Activated CD4-positive, alpha-beta T cell treated with anti-CD3 and anti-CD28 coated beads, Interleukin-2, amount 10 ng/mL, durations not matched to agents 24 days and 14 days (primary cell): ENCODE measurements around the gene MED31. TPM values are rescaled to one million over a fixed set of nuclear protein-coding genes. Genes with fewer than 3 reads are reported as not detected.

Source experiments
- DNase-seq: peaks from one replicate; pipeline ENCODE4 v3.0.0; 2022
- H3K27ac Mint-ChIP-seq: one replicate; pipeline ENCODE4 v1.8.0; 2022; ENCODE audit warnings: mild to moderate bottlenecking, mixed read lengths
- H3K27me3 Mint-ChIP-seq: one replicate; pipeline ENCODE4 v1.8.0; 2022; ENCODE audit warnings: mixed read lengths
- H3K36me3 Mint-ChIP-seq: one replicate; pipeline ENCODE4 v1.8.0; 2022; ENCODE audit warnings: low read depth, mild to moderate bottlenecking, mixed read lengths
- H3K4me1 Mint-ChIP-seq: one replicate; pipeline ENCODE4 v1.8.0; 2021; ENCODE audit warnings: mixed read lengths
- H3K4me3 Mint-ChIP-seq: one replicate; pipeline ENCODE4 v1.8.0; 2022; ENCODE audit warnings: mild to moderate bottlenecking, moderate library complexity, mixed read lengths
- H3K9me3 Mint-ChIP-seq: one replicate; pipeline ENCODE4 v1.8.0; 2021; ENCODE audit warnings: mixed read lengths
- intact Hi-C: fragments of 100-400 bp; cut with micrococcal nuclease; formaldehyde crosslinking; loops from one replicate; pipeline ENCODE4 v1.15.1; 2023
- total RNA-seq: library from RNA; stranded (reverse); gene quantifications from 2 replicates; pipeline ENCODE4 v1.2.3, GENCODE V29; 2022

The MED31 gene
- total RNA-seq, 1 donor from 2014 or later = 25.7 TPM

DNA sequence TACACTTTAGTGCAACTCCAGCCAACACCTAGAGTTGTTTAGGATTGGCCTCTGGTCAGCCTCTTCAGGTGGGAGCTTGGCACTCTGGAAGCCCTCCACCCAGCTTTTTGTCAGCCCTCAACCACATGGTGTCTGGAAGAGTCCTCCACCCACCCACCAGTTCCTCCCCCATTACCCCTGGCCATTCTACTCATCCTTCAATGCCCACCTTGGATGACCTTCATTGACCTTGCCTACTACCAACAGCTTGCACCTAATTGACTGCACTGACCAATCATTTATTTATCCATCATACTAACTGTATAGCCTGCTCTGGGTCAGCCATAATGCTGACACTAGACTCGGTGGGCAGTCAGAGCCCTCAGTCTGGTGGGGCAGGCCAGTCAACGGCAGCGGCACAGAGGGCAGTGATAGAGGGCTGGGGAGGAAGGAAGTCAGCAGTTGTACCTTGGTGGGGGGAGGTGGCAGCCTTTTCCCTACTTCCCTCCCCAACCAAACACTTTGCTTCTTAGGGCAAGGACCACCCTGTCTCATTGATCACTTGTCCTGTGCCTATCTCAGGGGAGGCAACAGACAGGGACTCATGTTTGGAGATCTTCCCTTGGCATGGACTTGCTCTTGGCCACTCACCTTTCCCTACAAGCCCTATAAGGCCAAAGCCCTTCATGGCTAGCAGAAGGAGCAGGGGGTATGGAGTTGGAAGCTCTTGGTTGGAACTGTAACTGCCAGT is 32.5 kb upstream of the MED31 start:
- no peak overlapping the region for H3K27ac Mint-ChIP-seq
- no peak for DNase-seq
- H3K36me3 Mint-ChIP-seq = no peaks in the 10 kb centered on the region
- peaks cover 19% of the 10 kb centered on the region for H3K27me3 Mint-ChIP-seq
- intact Hi-C loops = no loop called here
- no peaks in the 10 kb centered on the region for H3K4me1 Mint-ChIP-seq
- no peaks in the 10 kb centered on the region for H3K9me3 Mint-ChIP-seq
- no peak overlapping the region for H3K4me3 Mint-ChIP-seq

DNA sequence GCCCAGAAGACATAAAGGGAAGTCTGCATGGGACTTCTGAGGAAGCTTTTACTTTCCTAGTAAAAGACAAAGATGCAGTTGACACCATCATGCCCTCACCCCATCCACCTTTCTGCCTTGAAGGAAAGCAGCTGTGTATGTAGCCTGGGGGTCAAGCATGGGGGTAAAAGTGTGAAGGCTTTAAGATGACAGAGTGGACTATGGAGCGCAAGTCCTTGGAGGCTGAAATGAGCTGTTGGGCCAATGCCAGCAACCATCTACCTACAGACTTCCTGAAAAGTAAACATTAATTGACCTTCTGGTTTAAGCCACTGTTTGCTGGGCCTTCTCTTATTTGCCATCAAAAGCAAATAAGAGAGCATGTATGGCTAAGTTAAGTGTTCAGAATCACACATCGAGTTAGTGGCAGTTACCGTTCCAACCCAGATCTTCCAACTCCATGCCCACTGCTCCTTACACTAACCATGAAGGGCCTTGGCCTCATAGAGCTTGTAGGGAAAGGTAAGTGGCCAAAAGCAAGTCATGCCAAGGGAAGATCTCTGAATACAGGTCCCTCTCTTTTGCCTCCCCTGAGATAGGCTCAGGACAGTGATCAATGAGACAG is 31.8 kb upstream of the MED31 start:
- H3K4me3 Mint-ChIP-seq = no peak overlapping the region
- H3K9me3 Mint-ChIP-seq = no peaks in the 10 kb centered on the region
- peaks cover 26% of the 10 kb centered on the region for H3K27me3 Mint-ChIP-seq
- no peak overlapping the region for H3K27ac Mint-ChIP-seq
- H3K4me1 Mint-ChIP-seq = no peaks in the 10 kb centered on the region
- no peak for DNase-seq
- no peaks in the 10 kb centered on the region for H3K36me3 Mint-ChIP-seq
- intact Hi-C loops = no loop called here

DNA sequence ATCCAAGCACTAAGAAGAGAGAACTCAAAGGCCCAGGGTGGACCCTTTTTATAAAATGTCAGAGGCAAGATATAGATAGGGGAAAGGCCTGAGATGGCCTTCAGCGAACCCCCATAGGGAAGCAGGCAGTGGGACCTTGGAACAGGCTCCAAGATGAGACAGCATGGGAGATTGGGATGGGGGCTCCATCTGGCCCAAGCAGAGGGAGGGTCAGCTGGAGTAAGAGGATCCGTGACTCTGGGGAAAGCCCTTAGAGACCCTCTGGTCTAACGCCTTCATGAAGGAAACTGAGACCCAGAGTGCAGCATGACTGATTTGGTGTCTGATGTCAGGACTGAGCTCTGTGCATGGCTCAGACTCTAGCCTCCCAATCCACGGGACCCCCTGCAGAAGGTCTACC is 30.9 kb upstream of the MED31 start:
- peaks cover 32% of the 10 kb centered on the region for H3K27me3 Mint-ChIP-seq
- no peaks in the 10 kb centered on the region for H3K36me3 Mint-ChIP-seq
- DNase-seq = no peak
- no peak overlapping the region for H3K4me3 Mint-ChIP-seq
- intact Hi-C loops = no loop called here
- H3K27ac Mint-ChIP-seq = no peak overlapping the region
- H3K4me1 Mint-ChIP-seq = peaks cover 4% of the 10 kb centered on the region
- no peaks in the 10 kb centered on the region for H3K9me3 Mint-ChIP-seq

DNA sequence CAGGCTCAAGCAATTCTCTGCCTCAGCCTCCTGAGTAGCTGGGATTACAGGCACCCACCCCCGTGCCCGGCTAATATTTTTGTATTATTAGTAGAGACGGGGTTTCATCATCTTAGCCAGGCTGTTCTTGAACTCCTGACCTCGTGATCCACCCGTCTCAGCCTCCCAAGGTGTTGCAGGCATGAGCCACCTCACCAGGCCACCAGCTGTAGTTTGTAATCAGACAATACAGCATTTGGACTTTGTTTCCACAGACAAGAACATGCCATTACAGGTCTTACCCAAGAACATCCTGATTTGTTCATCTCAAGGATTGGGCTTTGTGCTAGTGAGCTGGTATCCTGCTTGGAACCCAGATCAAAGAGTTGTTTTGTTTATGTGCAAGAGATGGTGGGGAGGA is 30.3 kb upstream of the MED31 start:
- H3K9me3 Mint-ChIP-seq = no peaks in the 10 kb centered on the region
- intact Hi-C loops = no loop called here
- H3K27ac Mint-ChIP-seq = no peak overlapping the region
- peaks cover 30% of the 10 kb centered on the region for H3K27me3 Mint-ChIP-seq
- no peak overlapping the region for H3K4me3 Mint-ChIP-seq
- H3K36me3 Mint-ChIP-seq = no peaks in the 10 kb centered on the region
- no peak for DNase-seq
- H3K4me1 Mint-ChIP-seq = peaks cover 6% of the 10 kb centered on the region

DNA sequence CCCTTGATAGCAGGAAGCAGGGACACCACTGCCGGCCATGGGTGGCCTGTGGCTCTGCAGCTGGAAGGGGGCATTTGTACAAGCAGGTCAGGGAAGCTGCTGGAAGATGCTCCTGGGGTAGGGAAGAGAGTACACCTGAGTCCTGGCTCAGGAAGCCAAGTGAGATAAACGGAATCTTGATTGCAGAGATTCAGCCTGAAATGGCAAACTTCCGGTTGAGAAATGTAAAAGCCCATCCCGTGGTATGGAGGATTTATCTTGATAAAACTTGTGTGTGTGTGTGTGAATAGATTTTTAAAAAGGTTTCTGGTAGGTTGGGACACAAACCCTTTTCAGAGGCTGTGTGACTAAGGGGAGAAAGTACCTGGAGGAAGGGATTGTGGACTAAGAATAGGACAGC is 29.8 kb upstream of the MED31 start:
- H3K4me3 Mint-ChIP-seq = no peak overlapping the region
- H3K36me3 Mint-ChIP-seq = no peaks in the 10 kb centered on the region
- peaks cover 6% of the 10 kb centered on the region for H3K4me1 Mint-ChIP-seq
- intact Hi-C loops = no loop called here
- H3K9me3 Mint-ChIP-seq = no peaks in the 10 kb centered on the region
- no peak overlapping the region for H3K27ac Mint-ChIP-seq
- DNase-seq = no peak
- H3K27me3 Mint-ChIP-seq = peaks cover 32% of the 10 kb centered on the region

DNA sequence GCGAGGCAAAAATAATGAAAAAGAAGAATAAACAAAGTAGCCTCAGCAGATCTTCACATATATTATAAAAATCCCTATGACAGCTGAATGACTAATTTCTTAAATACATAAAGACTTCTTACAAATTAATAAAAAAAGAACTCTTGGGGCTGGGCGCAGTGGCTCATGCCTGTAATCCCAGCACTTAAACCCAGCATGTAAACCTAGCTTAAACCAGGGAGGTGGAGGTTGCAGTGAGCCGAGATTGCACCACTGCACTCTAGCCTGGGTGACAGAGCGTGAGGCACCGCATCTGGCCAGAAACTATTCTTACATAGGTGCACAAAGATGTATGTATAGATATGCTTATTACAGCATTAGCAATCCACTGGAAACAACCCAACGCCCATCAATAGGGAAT is 27.8 kb upstream of the MED31 start:
- intact Hi-C loops = no loop called here
- H3K27ac Mint-ChIP-seq = no peak overlapping the region
- no peaks in the 10 kb centered on the region for H3K9me3 Mint-ChIP-seq
- H3K4me3 Mint-ChIP-seq = no peak overlapping the region
- peaks cover 32% of the 10 kb centered on the region for H3K27me3 Mint-ChIP-seq
- DNase-seq = no peak
- H3K36me3 Mint-ChIP-seq = no peaks in the 10 kb centered on the region
- H3K4me1 Mint-ChIP-seq = peaks cover 6% of the 10 kb centered on the region

DNA sequence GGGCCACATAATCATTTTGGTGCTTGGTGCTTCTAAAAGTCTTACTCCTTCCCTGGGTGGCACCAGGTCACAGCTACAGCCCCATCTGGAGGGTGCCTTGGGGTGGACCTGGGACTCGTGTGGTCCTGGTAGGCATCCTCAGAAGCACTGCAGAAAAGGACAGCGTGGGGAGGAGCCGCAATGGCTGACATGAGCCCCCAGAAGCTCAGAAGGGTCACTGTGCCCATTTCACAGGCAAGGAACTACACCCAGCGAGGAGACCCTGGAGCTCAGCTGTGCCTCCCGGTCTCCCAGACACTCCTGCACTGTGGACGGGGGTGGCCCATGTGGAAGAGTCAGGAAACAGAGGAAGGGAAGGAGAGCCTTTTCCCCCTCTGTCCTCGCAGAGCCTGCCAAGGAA is 26.5 kb upstream of the MED31 start:
- peaks cover 6% of the 10 kb centered on the region for H3K4me1 Mint-ChIP-seq
- H3K9me3 Mint-ChIP-seq = no peaks in the 10 kb centered on the region
- intact Hi-C loops = no loop called here
- H3K4me3 Mint-ChIP-seq = no peak overlapping the region
- no peak overlapping the region for H3K27ac Mint-ChIP-seq
- DNase-seq = no peak
- peaks cover 32% of the 10 kb centered on the region for H3K27me3 Mint-ChIP-seq
- no peaks in the 10 kb centered on the region for H3K36me3 Mint-ChIP-seq

DNA sequence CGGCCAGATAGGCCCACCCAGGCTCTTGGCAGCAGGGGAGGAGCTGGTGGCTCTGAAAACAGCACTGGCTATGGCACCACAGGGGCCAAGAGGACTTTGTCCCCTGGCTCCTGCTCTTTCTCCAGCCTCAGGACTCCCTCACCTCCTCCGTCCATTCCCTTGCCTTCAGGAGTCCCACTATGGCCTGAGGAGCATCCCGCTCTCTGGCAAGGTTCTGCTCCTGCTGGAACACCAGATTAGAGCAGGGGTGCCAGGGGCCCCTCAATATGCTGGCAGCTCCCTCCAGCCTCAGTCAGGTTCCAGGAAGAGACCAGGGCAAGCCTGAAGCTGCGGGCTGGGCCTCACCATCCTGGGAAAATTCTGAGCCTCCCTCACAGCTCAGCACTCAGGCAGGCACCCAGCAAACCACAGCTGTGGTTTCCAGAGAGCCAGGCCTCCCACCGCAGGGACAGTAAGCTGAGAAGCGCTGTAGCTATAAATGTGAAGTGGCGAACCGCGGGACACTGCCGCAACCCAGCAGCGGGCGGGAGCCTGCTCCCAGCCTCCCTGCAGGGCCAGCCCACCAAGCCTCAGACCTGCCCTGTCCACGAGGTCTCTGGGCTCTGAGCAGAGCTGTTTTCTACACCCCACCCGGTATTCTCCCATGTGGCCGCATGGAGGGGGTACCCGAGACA is 25.9 kb upstream of the MED31 start:
- no peak overlapping the region for H3K27ac Mint-ChIP-seq
- H3K4me3 Mint-ChIP-seq = no peak overlapping the region
- no peaks in the 10 kb centered on the region for H3K9me3 Mint-ChIP-seq
- peaks cover 6% of the 10 kb centered on the region for H3K4me1 Mint-ChIP-seq
- H3K36me3 Mint-ChIP-seq = no peaks in the 10 kb centered on the region
- H3K27me3 Mint-ChIP-seq = peaks cover 29% of the 10 kb centered on the region
- DNase-seq = peak; percentile 71
- intact Hi-C loops = no loop called here

DNA sequence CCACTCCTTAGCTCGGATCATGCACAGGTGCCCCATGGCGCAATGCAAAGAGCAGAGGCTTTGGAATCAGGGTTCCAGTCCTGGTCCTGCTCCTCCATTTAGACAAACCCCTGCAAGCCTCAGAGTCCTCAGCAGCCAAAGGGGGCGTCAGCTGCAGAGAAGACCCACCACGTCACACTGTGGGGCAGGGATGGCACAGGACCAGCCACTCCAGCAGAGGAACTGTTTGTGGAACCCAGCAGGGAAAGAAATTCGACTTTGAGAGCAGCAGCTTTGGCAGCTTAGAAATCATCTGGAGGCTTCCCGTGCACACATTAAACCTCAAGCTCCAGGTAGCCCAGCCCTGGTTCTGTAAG is 25.4 kb upstream of the MED31 start:
- no peaks in the 10 kb centered on the region for H3K36me3 Mint-ChIP-seq
- intact Hi-C loops = no loop called here
- no peak for DNase-seq
- no peak overlapping the region for H3K27ac Mint-ChIP-seq
- no peaks in the 10 kb centered on the region for H3K9me3 Mint-ChIP-seq
- peaks cover 25% of the 10 kb centered on the region for H3K27me3 Mint-ChIP-seq
- H3K4me3 Mint-ChIP-seq = no peak overlapping the region
- peaks cover 6% of the 10 kb centered on the region for H3K4me1 Mint-ChIP-seq

DNA sequence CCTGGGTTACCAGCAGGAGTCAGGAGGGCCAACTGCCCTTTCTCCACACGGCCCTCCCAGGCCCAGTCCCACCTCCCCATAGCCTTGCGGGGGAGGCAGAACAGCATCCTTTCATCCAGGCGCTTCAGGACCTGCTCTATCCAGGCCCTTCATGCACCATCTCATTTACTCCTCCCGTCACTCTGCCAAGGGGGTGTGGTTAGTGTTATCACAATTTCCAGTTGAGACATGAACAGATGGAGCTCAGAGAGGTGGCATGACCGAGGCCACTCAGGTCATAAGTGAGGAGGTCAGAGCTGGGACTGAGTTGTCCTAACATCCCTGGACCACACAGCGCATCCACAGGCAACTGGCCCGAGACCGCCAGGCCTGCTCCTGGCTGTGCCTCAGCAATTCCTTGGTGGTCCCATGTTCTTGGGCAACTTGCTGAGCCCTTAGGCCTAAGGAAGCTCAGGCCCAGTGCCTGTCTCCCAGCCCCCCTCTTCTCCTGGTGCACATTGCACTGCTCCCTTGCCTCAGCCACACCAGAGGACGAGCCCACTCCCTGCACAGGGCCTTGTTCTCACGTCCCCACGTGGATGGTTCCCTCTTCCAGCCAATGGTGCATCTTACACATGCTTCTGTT is 23.9 kb upstream of the MED31 start:
- Mint-ChIP-seq H3K4me1 (peaks cover 6% of the 10 kb centered on the region), H3K36me3 (no peaks in the 10 kb centered on the region), H3K27me3 (peaks cover 20% of the 10 kb centered on the region), H3K27ac (no peak overlapping the region), H3K9me3 (no peaks in the 10 kb centered on the region), H3K4me3 (no peak overlapping the region)
- no peak for DNase-seq
- intact Hi-C loops = no loop called here

DNA sequence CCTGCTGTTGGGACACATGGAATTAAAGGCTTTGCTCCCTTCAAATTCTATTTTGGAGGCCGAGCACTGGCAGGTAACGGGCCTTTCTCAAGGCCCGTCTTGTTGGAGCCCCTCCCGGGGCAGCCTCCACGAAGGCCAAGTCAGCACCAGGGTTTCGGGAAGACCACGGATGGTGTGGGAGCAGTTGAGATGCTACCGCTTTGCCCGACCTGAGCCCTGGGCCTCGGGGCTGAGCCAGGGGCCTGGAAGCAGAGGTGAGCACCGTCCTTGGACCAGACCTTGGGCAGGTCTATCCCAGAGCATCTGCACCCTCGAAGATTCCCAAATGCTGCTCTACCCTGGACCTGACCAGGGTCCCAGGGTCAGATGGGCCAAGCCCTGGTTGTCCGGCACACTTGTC is 23.2 kb upstream of the MED31 start:
- Mint-ChIP-seq H3K4me3 (no peak overlapping the region), H3K4me1 (peaks cover 6% of the 10 kb centered on the region), H3K27me3 (peaks cover 17% of the 10 kb centered on the region), H3K27ac (no peak overlapping the region), H3K36me3 (no peaks in the 10 kb centered on the region), H3K9me3 (no peaks in the 10 kb centered on the region)
- intact Hi-C loops = no loop called here
- DNase-seq = no peak

DNA sequence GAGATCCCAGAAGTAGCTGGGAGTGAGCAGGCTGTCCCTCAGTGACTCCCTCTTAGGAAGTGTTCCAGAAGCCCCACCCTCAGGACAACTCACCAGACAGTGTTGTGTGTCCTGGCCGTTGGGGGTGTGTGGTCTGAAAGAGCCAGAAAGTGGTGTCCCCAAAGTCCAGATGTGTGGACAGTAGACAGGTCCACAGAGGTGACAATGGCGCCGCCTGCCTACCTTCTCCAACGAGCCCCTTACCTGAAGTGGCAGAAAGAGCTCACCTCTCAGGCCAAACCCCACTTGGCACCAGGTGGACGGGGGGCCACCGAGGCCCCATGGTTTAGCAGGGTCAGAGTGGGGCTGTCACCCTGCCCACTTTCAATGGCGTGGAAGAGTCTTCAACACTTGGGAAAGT is 20.0 kb upstream of the MED31 start:
- no peak overlapping the region for H3K27ac Mint-ChIP-seq
- H3K36me3 Mint-ChIP-seq = no peaks in the 10 kb centered on the region
- intact Hi-C loops = no loop called here
- no peaks in the 10 kb centered on the region for H3K9me3 Mint-ChIP-seq
- H3K4me1 Mint-ChIP-seq = peaks cover 7% of the 10 kb centered on the region
- no peak for DNase-seq
- H3K27me3 Mint-ChIP-seq = peaks cover 6% of the 10 kb centered on the region
- H3K4me3 Mint-ChIP-seq = no peak overlapping the region

DNA sequence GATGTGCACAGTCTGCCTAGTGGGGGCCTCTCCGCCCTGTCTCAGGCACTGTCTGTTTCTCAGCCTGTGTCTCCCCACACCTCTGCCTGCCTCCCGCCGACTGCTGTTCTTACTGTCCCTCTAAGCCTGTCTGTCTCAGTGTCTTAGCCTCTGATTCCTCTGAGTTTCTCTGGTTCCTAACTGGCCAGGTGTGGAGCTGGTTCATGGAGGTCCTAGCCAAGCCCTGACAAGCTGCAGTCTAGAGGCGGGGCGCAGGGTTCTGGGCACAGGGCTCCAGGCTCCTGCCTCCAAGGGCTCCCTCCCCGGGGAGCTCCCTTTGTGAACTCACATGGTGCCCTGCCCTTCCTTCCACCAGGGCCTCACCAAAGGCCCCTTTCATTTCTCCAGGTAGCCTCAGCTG is 19.6 kb upstream of the MED31 start:
- DNase-seq = no peak
- Mint-ChIP-seq H3K4me1 (peaks cover 7% of the 10 kb centered on the region), H3K4me3 (no peak overlapping the region), H3K36me3 (no peaks in the 10 kb centered on the region), H3K9me3 (no peaks in the 10 kb centered on the region), H3K27ac (no peak overlapping the region), H3K27me3 (peaks cover 4% of the 10 kb centered on the region)
- intact Hi-C loops = no loop called here

DNA sequence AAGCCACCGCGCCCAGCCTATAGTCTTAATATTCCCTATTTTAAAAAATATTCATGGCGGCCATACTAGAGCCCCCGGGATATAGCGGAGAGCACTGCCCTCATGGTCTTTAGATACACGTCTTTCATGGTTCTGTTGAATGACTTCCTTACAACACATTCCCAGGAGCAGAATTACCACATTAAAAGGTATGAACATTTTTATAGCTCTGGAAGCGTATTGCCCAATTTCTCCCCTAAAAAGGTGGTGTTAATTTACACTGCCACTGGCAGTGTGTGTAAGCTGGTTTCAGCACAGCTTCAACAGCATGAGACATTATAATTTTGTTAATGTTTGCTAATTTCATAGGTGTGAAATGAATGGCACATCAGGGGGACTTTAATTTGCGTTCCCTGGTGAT is 19.2 kb upstream of the MED31 start:
- Mint-ChIP-seq H3K9me3 (no peaks in the 10 kb centered on the region), H3K27me3 (peaks cover 4% of the 10 kb centered on the region), H3K4me3 (no peak overlapping the region), H3K27ac (no peak overlapping the region), H3K36me3 (no peaks in the 10 kb centered on the region), H3K4me1 (peaks cover 7% of the 10 kb centered on the region)
- no peak for DNase-seq
- intact Hi-C loops = no loop called here
